Cardiac muscle cell (in vitro differentiated cells and primary cell): ENCODE results near the gene VN1R2. TPM values are rescaled to one million over a fixed set of nuclear protein-coding genes. Genes with fewer than 3 reads are reported as not detected.
"Not testable (repeated sequence)": the region's sequence is repeated elsewhere in the genome, so short reads cannot be mapped to it uniquely, and the experiment has no call there.

Source experiments
- DNase-seq, 2 donors: peaks; one replicate each; pipeline versions ENCODE4 v3.0.0 to v3.0.0-alpha.2; 2010 to 2017; ENCODE audit warnings: low read depth in 1 of 2, low spot score in 1 of 2
- H3K27ac ChIP-seq: fragments of 200-600 bp; sonication (generic); 2 replicates; pipeline ENCODE4 v1.5.1; 2016
- H3K27me3 ChIP-seq: fragments of 200-600 bp; sonication (generic); 2 replicates; pipeline ENCODE4 v1.6.0; 2016; ENCODE audit warnings: control low read depth
- H3K36me3 ChIP-seq: fragments of 200-600 bp; sonication (generic); 2 replicates; pipeline ENCODE4 v1.5.1; 2016; ENCODE audit warnings: control low read depth
- H3K4me1 ChIP-seq: fragments of 200-600 bp; sonication (generic); 2 replicates; pipeline ENCODE4 v1.8.1; 2017; ENCODE audit warnings: low read depth, mild to moderate bottlenecking, mixed run types
- H3K4me3 ChIP-seq: fragments of 200-600 bp; sonication (generic); 2 replicates; pipeline ENCODE4 v1.5.1; 2016; ENCODE audit warnings: mild to moderate bottlenecking
- H3K9me3 ChIP-seq: fragments of 200-600 bp; sonication (generic); 2 replicates; pipeline ENCODE4 v1.5.1; 2017; ENCODE audit warnings: low read depth, mild to moderate bottlenecking, control low read depth
- CTCF ChIP-seq: IDR thresholded peaks from 2 replicates; pipeline ENCODE4 v1.5.1; 2012; ENCODE audit warnings: low read depth, mild to moderate bottlenecking, low read length
- polyA plus RNA-seq: library from polyadenylated mRNA; unstranded; fragments of >200 nt; fragmentation: Nextera tagmentation; extraction: Ambion mirVana; gene quantifications from 2 replicates; pipeline ENCODE4 v1.2.1, GENCODE V29; 2016
- total RNA-seq: library from RNA; depleted of rRNA; stranded (reverse); fragments of >200 nt; gene quantifications from 2 replicates; pipeline ENCODE4 v1.2.3, GENCODE V29; 2016

VN1R2 gene
- total and polyA plus RNA-seq, 2 experiments from 2014 or later = not detected

- H3K4me1 ChIP-seq = no peaks in the 10 kb centered on the region
- H3K36me3 ChIP-seq = no peaks in the 10 kb centered on the region
- no peaks in the 10 kb centered on the region for H3K27me3 ChIP-seq
- DNase-seq = no peak
- H3K4me3 ChIP-seq = no peak overlapping the region
- H3K9me3 ChIP-seq = no peaks in the 10 kb centered on the region
- no peak for TF ChIP-seq CTCF
- no peak overlapping the region for H3K27ac ChIP-seq
These were observed 27.0 kb downstream of the VN1R2 start for GRCh38 chr19:53285087-53285486.

GRCh38 chr19:53290758-53291549 is 32.9 kb downstream of the VN1R2 start:
- Histone ChIP-seq H3K27me3 (no peaks in the 10 kb centered on the region), H3K27ac (no peak overlapping the region), H3K36me3 (no peaks in the 10 kb centered on the region), H3K4me3 (no peak overlapping the region), H3K4me1 (no peaks in the 10 kb centered on the region), H3K9me3 (no peaks in the 10 kb centered on the region)
- TF ChIP-seq CTCF = no peak
- no peak for DNase-seq

GRCh38 chr19:53294786-53295441 is 36.8 kb downstream of the VN1R2 start:
- no peak overlapping the region for H3K4me3 ChIP-seq
- no peak for TF ChIP-seq CTCF
- H3K36me3 ChIP-seq = no peaks in the 10 kb centered on the region
- H3K9me3 ChIP-seq = no peaks in the 10 kb centered on the region
- no peaks in the 10 kb centered on the region for H3K4me1 ChIP-seq
- no peaks in the 10 kb centered on the region for H3K27me3 ChIP-seq
- no peak for DNase-seq
- H3K27ac ChIP-seq = no peak overlapping the region

- H3K4me3 ChIP-seq, H3K4me1 ChIP-seq, H3K9me3 ChIP-seq, H3K36me3 ChIP-seq, H3K27ac ChIP-seq, DNase-seq, H3K27me3 ChIP-seq: not testable (repeated sequence)
These were observed 43.2 kb downstream of the VN1R2 start for GRCh38 chr19:53301341-53301740.

- no peak overlapping the region for H3K4me3 ChIP-seq
- H3K27me3 ChIP-seq = peaks cover 20% of the 10 kb centered on the region
- no peaks in the 10 kb centered on the region for H3K4me1 ChIP-seq
- no peaks in the 10 kb centered on the region for H3K36me3 ChIP-seq
- H3K27ac ChIP-seq = no peak overlapping the region
- DNase-seq = peak; percentile 3 to 66
- no peak for TF ChIP-seq CTCF
- H3K9me3 ChIP-seq = no peaks in the 10 kb centered on the region
These were observed 50.3 kb downstream of the VN1R2 start for GRCh38 chr19:53308339-53308811.

Other genes with a start within 250 kb of the VN1R2 start
- gene ERVV-1, start 244.4 kb upstream of the VN1R2 start, total RNA-seq = not detected in 2 replicates
- 0.57 TPM in 1 of 2 replicates, not detected in the other for gene ERVV-1, start 244.4 kb upstream of the VN1R2 start, polyA plus RNA-seq
- gene ERVV-2, start 213.6 kb upstream of the VN1R2 start, total RNA-seq = 0.06 and 0.14 TPM in 2 replicates
- gene ERVV-2, start 213.6 kb upstream of the VN1R2 start, polyA plus RNA-seq = 0.91 TPM in 1 of 2 replicates, not detected in the other
- gene ZNF160, start 154.9 kb upstream of the VN1R2 start, total RNA-seq = 56.3 and 110 TPM in 2 replicates
- 53.8 and 83.5 TPM in 2 replicates for gene ZNF160, start 154.9 kb upstream of the VN1R2 start, polyA plus RNA-seq
- gene ZNF415, start 125.4 kb upstream of the VN1R2 start, total RNA-seq = 11.9 and 17.0 TPM in 2 replicates
- 11.8 and 22.9 TPM in 2 replicates for gene ZNF415, start 125.4 kb upstream of the VN1R2 start, polyA plus RNA-seq
- gene ZNF347, start 99.2 kb upstream of the VN1R2 start, total RNA-seq = 2.9 and 5.8 TPM in 2 replicates
- 1.9 and 5.8 TPM in 2 replicates for gene ZNF347, start 99.2 kb upstream of the VN1R2 start, polyA plus RNA-seq
- gene ZNF665, start 64.9 kb upstream of the VN1R2 start, total RNA-seq = 1.4 and 5.2 TPM in 2 replicates
- gene ZNF665, start 64.9 kb upstream of the VN1R2 start, polyA plus RNA-seq = 1.0 and 4.1 TPM in 2 replicates
- gene ZNF677, start 3.4 kb upstream of the VN1R2 start, total RNA-seq = 47.0 and 62.1 TPM in 2 replicates
- gene ZNF677, start 3.4 kb upstream of the VN1R2 start, polyA plus RNA-seq = 49.2 and 68.8 TPM in 2 replicates
- gene VN1R4, start 9.4 kb downstream of the VN1R2 start, total RNA-seq = not detected in 2 replicates
- gene VN1R4, start 9.4 kb downstream of the VN1R2 start, polyA plus RNA-seq = not detected in 2 replicates
- gene ZNF845, start 75.5 kb downstream of the VN1R2 start, total RNA-seq = 4.5 TPM in 2 replicates
- gene ZNF845, start 75.5 kb downstream of the VN1R2 start, polyA plus RNA-seq = 3.1 and 4.4 TPM in 2 replicates
- gene ZNF525, start 107.4 kb downstream of the VN1R2 start, total RNA-seq = 3.2 and 7.1 TPM in 2 replicates
- 3.3 and 3.9 TPM in 2 replicates for gene ZNF525, start 107.4 kb downstream of the VN1R2 start, polyA plus RNA-seq
- gene ZNF765, start 136.9 kb downstream of the VN1R2 start, total RNA-seq = 12.3 and 25.1 TPM in 2 replicates
- 6.4 and 14.1 TPM in 2 replicates for gene ZNF765, start 136.9 kb downstream of the VN1R2 start, polyA plus RNA-seq
- gene ZNF761, start 173.7 kb downstream of the VN1R2 start, total RNA-seq = 9.4 and 11.3 TPM in 2 replicates
- gene ZNF761, start 173.7 kb downstream of the VN1R2 start, polyA plus RNA-seq = 11.7 and 14.3 TPM in 2 replicates
- gene ZNF813, start 209.4 kb downstream of the VN1R2 start, total RNA-seq = 1.9 and 3.5 TPM in 2 replicates
- gene ZNF813, start 209.4 kb downstream of the VN1R2 start, polyA plus RNA-seq = 2.7 and 3.3 TPM in 2 replicates